Urothelium cell line (cell line): Measurements from ENCODE around the gene FMNL2.

Experiments
- DNase-seq: peaks from one replicate; pipeline ENCODE4 v3.0.0; 2011; ENCODE audit warnings: low spot score, mixed read lengths
- FAIRE-seq: peaks from 2 replicates; lab custom pipeline; 2011; peaks lifted over from hg19 to GRCh38; lab: Jason Lieb, UNC

The FMNL2 gene

GRCh38 chr2:152488075-152488474 lies 153.1 kb downstream of the FMNL2 start:
- no peak for FAIRE-seq

GRCh38 chr2:152489364-152489763 lies 154.4 kb downstream of the FMNL2 start:
- FAIRE-seq (no peak), DNase-seq (no peak)

More at GRCh38 chr2:152488075-152488474, 153.1 kb downstream of the FMNL2 start:
- DNase-seq, result no peak

GRCh38 chr2:152490686-152491455 lies 155.9 kb downstream of the FMNL2 start:
- DNase-seq (no peak), FAIRE-seq (no peak)

GRCh38 chr2:152492131-152492530 lies 157.2 kb downstream of the FMNL2 start:
- no peak for FAIRE-seq
- DNase-seq, result no peak

GRCh38 chr2:152492911-152493310 lies 157.9 kb downstream of the FMNL2 start:
- no peak for FAIRE-seq
- DNase-seq, result no peak

GRCh38 chr2:152493417-152493816 lies 158.4 kb downstream of the FMNL2 start:
- no peak for FAIRE-seq
- no peak for DNase-seq

GRCh38 chr2:152493945-152494528 lies 159.1 kb downstream of the FMNL2 start:
- DNase-seq (no peak), FAIRE-seq (no peak)

GRCh38 chr2:152496371-152496770 lies 161.4 kb downstream of the FMNL2 start:
- FAIRE-seq, result no peak
- no peak for DNase-seq

- DNase-seq (peak; percentile 10), FAIRE-seq (no peak)
These were observed 162.6 kb downstream of the FMNL2 start for GRCh38 chr2:152497481-152498052.

GRCh38 chr2:152499331-152499816 lies 164.4 kb downstream of the FMNL2 start:
- no peak for DNase-seq
- no peak for FAIRE-seq

- DNase-seq, result no peak
- FAIRE-seq, result no peak
These were observed 165.1 kb downstream of the FMNL2 start for GRCh38 chr2:152499896-152500735.

- FAIRE-seq (no peak), DNase-seq (no peak)
These were observed 165.8 kb downstream of the FMNL2 start for GRCh38 chr2:152500772-152501171.

- DNase-seq, result no peak
- no peak for FAIRE-seq
These were observed 166.7 kb downstream of the FMNL2 start for GRCh38 chr2:152501666-152502065.

- DNase-seq (peak; percentile 15), FAIRE-seq (no peak)
These were observed 169.6 kb downstream of the FMNL2 start for GRCh38 chr2:152504618-152505017.

- FAIRE-seq (no peak), DNase-seq (peak; percentile 14)
These were observed 170.5 kb downstream of the FMNL2 start for GRCh38 chr2:152505495-152505906.

GRCh38 chr2:152506843-152507242 lies 171.9 kb downstream of the FMNL2 start:
- FAIRE-seq (no peak), DNase-seq (no peak)

GRCh38 chr2:152507907-152508306 lies 172.9 kb downstream of the FMNL2 start:
- no peak for DNase-seq

GRCh38 chr2:152508446-152508845 lies 173.5 kb downstream of the FMNL2 start:
- DNase-seq, result no peak
- FAIRE-seq, result no peak

More at GRCh38 chr2:152507907-152508306, 172.9 kb downstream of the FMNL2 start:
- no peak for FAIRE-seq

- DNase-seq (no peak), FAIRE-seq (no peak)
These were observed 175.0 kb downstream of the FMNL2 start for GRCh38 chr2:152509772-152510491.

GRCh38 chr2:152510621-152511020 lies 175.6 kb downstream of the FMNL2 start:
- no peak for DNase-seq

More at GRCh38 chr2:152510621-152511020, 175.6 kb downstream of the FMNL2 start:
- no peak for FAIRE-seq
